GM12891 (cell line): ENCODE data around the gene WDCP.

Experiments
- DNase-seq: peaks from one replicate; pipeline ENCODE4 v3.0.0; 2011; ENCODE audit warnings: low spot score; ENCODE audit not compliant: insufficient read length
- FAIRE-seq: peaks from 2 replicates; lab custom pipeline; 2011; peaks lifted over from hg19 to GRCh38; lab: Jason Lieb, UNC
- PAX5 ChIP-seq: IDR thresholded peaks from 2 replicates; pipeline ENCODE4 v1.6.1; 2011; ENCODE audit warnings: low read length, moderate library complexity, mild to moderate bottlenecking; ENCODE audit not compliant: insufficient read depth, severe bottlenecking
- POLR2A ChIP-seq: IDR thresholded peaks from 2 replicates; pipeline ENCODE4 v1.6.1; 2011; ENCODE audit warnings: low read depth, low read length, control low read depth
- POLR2AphosphoS5 ChIP-seq: IDR thresholded peaks from 2 replicates; pipeline ENCODE4 v1.6.1; 2011; ENCODE audit warnings: low read depth, low read length, control low read depth
- POU2F2 ChIP-seq: IDR thresholded peaks from 2 replicates; pipeline ENCODE4 v1.6.1; 2011; ENCODE audit warnings: low read depth, mild to moderate bottlenecking, control low read depth, low read length, moderate library complexity
- SPI1 ChIP-seq: IDR thresholded peaks from 2 replicates; pipeline ENCODE4 v1.6.1; 2011; ENCODE audit warnings: low read depth, low read length, control low read depth
- TAF1 ChIP-seq: IDR thresholded peaks from 2 replicates; pipeline ENCODE4 v1.6.1; 2011; ENCODE audit warnings: low read depth, low read length, control low read depth

The WDCP gene

DNA sequence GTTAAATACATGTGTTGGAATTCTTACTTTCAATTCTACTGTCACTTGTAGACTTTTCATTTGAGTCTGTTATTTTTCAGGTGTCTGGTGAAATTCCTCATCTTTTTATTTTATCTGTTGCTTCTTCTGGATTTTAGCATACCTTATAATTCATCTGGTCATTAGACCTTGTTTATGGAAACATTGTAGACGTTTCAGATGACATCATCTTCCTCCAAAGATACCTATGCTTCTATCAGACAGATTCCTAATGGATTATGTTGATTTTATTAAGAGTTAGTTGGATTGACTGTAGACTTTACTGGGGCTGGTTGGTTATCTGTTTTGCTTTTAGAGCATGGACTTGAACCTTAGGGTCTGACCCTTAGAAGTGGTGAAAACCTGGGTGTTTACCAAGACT lies 52.6 kb downstream of the WDCP start:
- FAIRE-seq = no peak
- no peak for DNase-seq
- no peak for TF ChIP-seq SPI1
- no peak for TF ChIP-seq POLR2AphosphoS5
- no peak for TF ChIP-seq PAX5
- TF ChIP-seq POLR2A = no peak
- no peak for TF ChIP-seq POU2F2
- no peak for TF ChIP-seq TAF1

DNA sequence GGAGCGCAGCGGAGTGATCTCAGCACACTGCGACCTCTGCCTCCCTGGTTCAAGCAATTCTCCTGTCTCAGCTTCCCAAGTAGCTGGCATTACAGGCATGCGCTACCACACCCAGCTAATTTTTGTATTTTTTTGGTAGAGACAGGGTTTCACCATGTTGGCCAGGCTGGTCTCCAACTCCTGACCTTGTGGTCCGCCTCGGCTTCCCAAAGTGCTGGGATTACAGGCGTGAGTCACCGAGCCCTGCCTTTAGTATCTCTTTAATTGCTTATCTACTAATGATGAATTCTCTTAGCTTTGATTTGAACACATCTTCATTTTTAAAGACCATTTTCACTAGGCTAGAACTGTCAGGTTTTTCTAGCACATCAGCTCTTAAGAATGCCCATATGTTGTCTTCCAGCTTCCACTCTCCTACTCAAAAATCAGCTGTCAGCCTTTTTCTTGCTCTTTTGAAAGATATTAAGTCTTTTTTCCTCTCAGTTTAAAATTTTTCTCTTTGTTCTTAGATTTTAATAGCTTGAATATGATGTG lies 53.4 kb downstream of the WDCP start:
- TF ChIP-seq TAF1 = no peak
- no peak for TF ChIP-seq POLR2AphosphoS5
- no peak for TF ChIP-seq SPI1
- no peak for TF ChIP-seq POU2F2
- TF ChIP-seq POLR2A = no peak
- TF ChIP-seq PAX5 = no peak
- DNase-seq = no peak
- no peak for FAIRE-seq

DNA sequence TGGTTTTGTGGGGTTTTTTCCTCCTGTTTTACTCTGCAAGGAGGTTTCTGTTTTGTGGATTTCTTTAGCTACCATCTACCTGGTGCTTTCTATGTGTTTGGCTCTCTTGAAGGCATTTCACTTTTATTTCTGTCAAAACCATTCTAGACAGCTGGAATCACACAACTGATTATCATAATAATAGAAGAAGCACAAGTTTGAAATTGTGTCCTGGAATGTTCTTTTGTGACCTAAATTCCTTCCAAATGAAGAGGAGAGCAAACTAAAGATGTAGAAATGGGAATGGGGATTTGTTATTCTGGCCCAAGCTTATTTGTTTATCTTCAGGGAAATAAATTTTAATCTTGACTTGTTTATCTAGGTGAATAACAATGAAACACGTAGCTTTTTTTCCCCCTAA lies 54.3 kb downstream of the WDCP start:
- no peak for FAIRE-seq
- TF ChIP-seq SPI1 = no peak
- no peak for TF ChIP-seq POLR2A
- no peak for TF ChIP-seq PAX5
- no peak for TF ChIP-seq TAF1
- no peak for TF ChIP-seq POU2F2
- TF ChIP-seq POLR2AphosphoS5 = no peak
- DNase-seq = no peak

DNA sequence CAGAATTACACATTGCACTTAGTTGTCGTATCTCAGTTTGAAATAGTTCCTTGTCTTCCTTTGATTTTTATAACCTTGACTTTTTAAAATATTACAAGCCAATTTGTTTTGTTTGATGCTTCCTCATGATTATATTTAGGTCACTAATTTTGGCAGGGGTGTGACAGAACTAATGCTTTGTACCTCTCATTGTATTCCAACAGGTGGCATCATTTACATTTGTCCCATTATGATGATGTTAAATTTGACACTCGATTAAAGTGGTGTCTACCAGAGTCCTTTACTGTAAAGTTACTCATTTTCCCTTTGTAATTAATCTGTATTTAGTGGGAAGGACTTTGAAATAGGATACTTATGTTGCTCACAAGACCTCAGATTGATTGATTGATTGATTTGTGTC lies 58.8 kb downstream of the WDCP start:
- TF ChIP-seq POLR2AphosphoS5 (no peak), TAF1 (no peak)
- no peak for DNase-seq
- no peak for FAIRE-seq
